ENCODE results near the gene WNT5A. TPM values are rescaled to one million over a fixed set of nuclear protein-coding genes. Genes with fewer than 3 reads are reported as not detected.

WNT5A gene
- total RNA-seq, 4 donors from 2014 or later: 3.1 to 46.3 (median 11.3) TPM

DNA sequence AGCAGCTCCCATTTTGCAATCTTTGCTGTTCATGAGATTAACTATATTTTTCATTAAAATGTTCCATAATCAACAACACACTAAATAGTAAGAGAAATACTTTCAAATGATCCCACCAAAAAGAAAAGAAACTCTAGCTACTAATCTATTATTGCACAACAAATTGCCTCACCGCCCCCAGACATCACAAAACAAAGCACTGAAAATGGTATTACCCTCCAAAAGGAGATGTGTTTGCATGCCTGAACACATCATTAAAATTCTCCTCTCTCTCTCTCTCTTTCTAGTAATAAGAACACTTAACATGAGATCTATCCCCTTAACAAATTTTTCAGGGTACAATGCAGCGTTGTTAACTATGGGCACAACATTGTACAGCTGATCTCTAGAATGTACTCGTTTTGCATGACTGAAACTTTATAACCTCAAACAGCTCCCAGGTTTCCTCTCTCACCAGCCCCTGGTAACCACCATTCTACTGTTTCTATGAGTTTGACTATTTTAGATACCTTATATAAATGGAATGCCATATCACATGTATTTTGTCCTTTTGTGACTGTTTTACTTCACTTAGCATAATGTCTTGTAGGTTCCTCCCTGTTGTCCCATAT is 33.1 kb downstream of the WNT5A start:
- 80 to 93% methylated on average over 3 of the region's 3 CpGs for WGBS, 2 donors (ENCODE audit: low coverage in 1 of 2)

DNA sequence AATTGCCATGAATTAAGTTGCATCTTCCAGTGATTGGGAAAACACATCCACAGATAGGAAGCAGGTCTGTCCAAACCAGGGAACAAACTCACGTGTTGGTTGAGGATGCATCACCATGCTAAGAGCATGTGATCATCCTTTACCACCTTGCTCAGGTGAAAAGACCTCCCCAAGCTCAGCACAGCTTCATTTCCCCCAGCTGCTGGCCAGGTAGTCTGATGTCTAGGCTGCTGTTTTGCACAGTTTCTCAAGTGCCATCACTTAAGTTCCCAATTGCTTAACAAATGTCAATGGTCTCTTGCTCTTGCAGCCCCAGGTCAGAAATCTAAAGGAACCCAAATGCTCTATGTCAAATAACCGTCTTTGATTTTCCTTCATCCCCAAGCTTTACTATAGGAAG is 34.2 kb downstream of the WNT5A start:
- Histone ChIP-seq H3K27ac (no peak overlapping the region), H3K27me3 (no peaks in the 10 kb centered on the region), H3K4me1 (no peaks in the 10 kb centered on the region), H3K36me3 (no peaks in the 10 kb centered on the region), H3K9me3 (no peaks in the 10 kb centered on the region), H3K4me3 (no peak overlapping the region)
- no peak for ATAC-seq
- 82 to 94% methylated on average over 2 of the region's 2 CpGs for WGBS, 2 donors (ENCODE audit: low coverage in 1 of 2)
- no peak for TF ChIP-seq POLR2AphosphoS5 (IDR thresholded peaks at IDR 0.05)
- no peak for TF ChIP-seq EP300 (IDR thresholded peaks at IDR 0.05)
- no peak for TF ChIP-seq POLR2A (IDR thresholded peaks at IDR 0.05)
- TF ChIP-seq, protein P1, sequence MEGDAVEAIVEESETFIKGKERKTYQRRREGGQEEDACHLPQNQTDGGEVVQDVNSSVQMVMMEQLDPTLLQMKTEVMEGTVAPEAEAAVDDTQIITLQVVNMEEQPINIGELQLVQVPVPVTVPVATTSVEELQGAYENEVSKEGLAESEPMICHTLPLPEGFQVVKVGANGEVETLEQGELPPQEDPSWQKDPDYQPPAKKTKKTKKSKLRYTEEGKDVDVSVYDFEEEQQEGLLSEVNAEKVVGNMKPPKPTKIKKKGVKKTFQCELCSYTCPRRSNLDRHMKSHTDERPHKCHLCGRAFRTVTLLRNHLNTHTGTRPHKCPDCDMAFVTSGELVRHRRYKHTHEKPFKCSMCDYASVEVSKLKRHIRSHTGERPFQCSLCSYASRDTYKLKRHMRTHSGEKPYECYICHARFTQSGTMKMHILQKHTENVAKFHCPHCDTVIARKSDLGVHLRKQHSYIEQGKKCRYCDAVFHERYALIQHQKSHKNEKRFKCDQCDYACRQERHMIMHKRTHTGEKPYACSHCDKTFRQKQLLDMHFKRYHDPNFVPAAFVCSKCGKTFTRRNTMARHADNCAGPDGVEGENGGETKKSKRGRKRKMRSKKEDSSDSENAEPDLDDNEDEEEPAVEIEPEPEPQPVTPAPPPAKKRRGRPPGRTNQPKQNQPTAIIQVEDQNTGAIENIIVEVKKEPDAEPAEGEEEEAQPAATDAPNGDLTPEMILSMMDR (IDR thresholded peaks at IDR 0.05): no peak

More for the DNA sequence above, 33.1 kb downstream of the WNT5A start:
- no peak for ATAC-seq
- H3K27ac ChIP-seq: no peak overlapping the region
- no peaks in the 10 kb centered on the region for H3K9me3 ChIP-seq
- H3K27me3 ChIP-seq: no peaks in the 10 kb centered on the region
- H3K4me3 ChIP-seq: no peak overlapping the region
- H3K4me1 ChIP-seq: no peaks in the 10 kb centered on the region
- TF ChIP-seq POLR2AphosphoS5 (IDR thresholded peaks at IDR 0.05): no peak
- no peak for TF ChIP-seq POLR2A (IDR thresholded peaks at IDR 0.05)
- TF ChIP-seq, protein P1 (IDR thresholded peaks at IDR 0.05): no peak
- no peak for TF ChIP-seq EP300 (IDR thresholded peaks at IDR 0.05)
- H3K36me3 ChIP-seq: no peaks in the 10 kb centered on the region

DNA sequence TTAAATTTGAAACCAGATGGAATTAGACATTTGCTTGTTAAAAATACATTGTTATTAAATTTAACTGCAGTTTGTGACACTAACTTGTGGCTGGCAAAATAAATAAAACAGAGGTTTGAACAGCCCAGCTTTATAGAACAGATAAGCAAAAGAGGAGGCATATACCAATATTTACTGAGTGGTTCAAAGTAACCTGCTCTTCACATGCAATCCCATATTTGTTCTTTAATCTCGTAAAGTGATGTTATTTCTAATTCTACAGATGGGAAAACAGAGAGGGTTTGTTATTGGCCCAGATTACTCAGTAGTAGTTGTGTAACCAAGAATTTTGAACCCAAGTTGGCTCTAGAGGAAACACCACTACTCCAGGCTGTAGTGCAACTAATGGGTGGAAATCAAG is 37.6 kb downstream of the WNT5A start:
- Histone ChIP-seq H3K36me3 (no peaks in the 10 kb centered on the region), H3K9me3 (no peaks in the 10 kb centered on the region), H3K27me3 (no peaks in the 10 kb centered on the region), H3K27ac (no peak overlapping the region), H3K4me1 (no peaks in the 10 kb centered on the region), H3K4me3 (no peak overlapping the region)
- TF ChIP-seq, protein P1 (IDR thresholded peaks at IDR 0.05): no peak
- TF ChIP-seq EP300 (IDR thresholded peaks at IDR 0.05) (no peak), POLR2AphosphoS5 (IDR thresholded peaks at IDR 0.05) (no peak), POLR2A (IDR thresholded peaks at IDR 0.05) (no peak)
- ATAC-seq: no peak
- WGBS, 2 donors (ENCODE audit: low coverage in 1 of 2): 64 to 86% methylated on average over 1 of the region's 1 CpG

DNA sequence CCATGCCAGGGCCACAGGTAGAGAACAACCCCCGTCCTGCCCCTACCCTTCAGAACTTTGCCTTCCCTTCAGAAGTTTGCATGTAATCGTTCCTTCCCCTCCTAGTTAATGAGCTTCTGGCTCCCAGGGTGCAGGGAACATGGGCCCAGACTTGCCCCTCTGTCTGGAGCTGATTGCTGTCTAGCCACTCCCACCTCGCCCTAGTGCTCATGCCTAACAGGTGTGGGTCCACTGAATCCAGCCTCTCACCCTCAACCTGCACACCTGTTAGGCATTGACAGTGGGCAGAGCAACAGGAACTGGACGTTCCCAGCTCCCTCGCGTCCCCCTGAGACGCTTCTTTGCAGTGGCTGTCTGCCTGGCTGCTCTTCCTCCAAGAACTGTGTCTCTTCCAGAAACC is 40.3 kb downstream of the WNT5A start:
- H3K36me3 ChIP-seq: no peaks in the 10 kb centered on the region
- no peaks in the 10 kb centered on the region for H3K4me1 ChIP-seq
- WGBS, 2 donors (ENCODE audit: low coverage in 1 of 2): 64 to 73% methylated on average over 3 to 6 of the region's 7 CpGs
- H3K9me3 ChIP-seq: no peaks in the 10 kb centered on the region
- H3K4me3 ChIP-seq: no peak overlapping the region
- no peak overlapping the region for H3K27ac ChIP-seq
- ATAC-seq: no peak
- H3K27me3 ChIP-seq: no peaks in the 10 kb centered on the region
- no peak for TF ChIP-seq POLR2A (IDR thresholded peaks at IDR 0.05)
- no peak for TF ChIP-seq EP300 (IDR thresholded peaks at IDR 0.05)
- TF ChIP-seq, protein P1 (IDR thresholded peaks at IDR 0.05): no peak
- no peak for TF ChIP-seq POLR2AphosphoS5 (IDR thresholded peaks at IDR 0.05)

DNA sequence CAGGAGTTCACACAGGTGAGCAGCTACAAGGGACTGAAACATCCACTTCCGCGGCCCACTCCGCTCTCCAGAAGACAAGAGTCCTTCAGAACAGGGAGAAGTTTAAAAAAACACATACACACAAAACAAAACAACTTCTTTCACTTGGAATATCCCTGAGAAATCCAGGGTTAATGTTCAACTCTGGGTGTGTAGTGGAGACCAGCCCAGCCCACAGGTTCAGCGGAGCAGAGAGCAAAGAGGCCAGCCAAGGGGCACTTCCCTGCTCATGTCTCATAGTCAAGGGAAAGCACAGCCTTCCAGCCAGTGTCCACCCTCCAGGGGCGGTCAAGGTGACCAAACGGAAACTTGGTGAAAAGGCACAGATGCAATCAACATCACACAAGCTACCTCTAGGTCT is 41.6 kb downstream of the WNT5A start:
- Histone ChIP-seq H3K27ac (no peak overlapping the region), H3K27me3 (no peaks in the 10 kb centered on the region), H3K4me3 (no peak overlapping the region), H3K9me3 (no peaks in the 10 kb centered on the region), H3K36me3 (no peaks in the 10 kb centered on the region), H3K4me1 (no peaks in the 10 kb centered on the region)
- WGBS, 2 donors (ENCODE audit: low coverage in 1 of 2): 79 to 87% methylated on average over 3 to 5 of the region's 6 CpGs
- TF ChIP-seq POLR2AphosphoS5 (IDR thresholded peaks at IDR 0.05) (no peak), EP300 (IDR thresholded peaks at IDR 0.05) (no peak), POLR2A (IDR thresholded peaks at IDR 0.05) (no peak)
- TF ChIP-seq, protein P1 (IDR thresholded peaks at IDR 0.05): no peak
- no peak for ATAC-seq
